Esophagus squamous epithelium (tissue), 4 donors: Measurements from ENCODE around the gene TCN1.

ENCODE experiments used
- CTCF ChIP-seq, 6 experiments: fragments of 450-650 bp in 4 of 6; fragments of 200-600 bp in 2 of 6; sonication (generic) in 2 of 6; IDR thresholded peaks; one replicate each; pipeline ENCODE4 v1.5.1; 2016 to 2019; ENCODE audit warnings: antibody characterized with exemption in 6 of 6, mild to moderate bottlenecking in 4 of 6, moderate library complexity in 4 of 6
- POLR2A ChIP-seq, 4 donors: fragments of 450-650 bp; IDR thresholded peaks; one replicate each; pipeline ENCODE4 v1.6.1; 2017; ENCODE audit warnings: antibody characterized with exemption in 4 of 4, mild to moderate bottlenecking in 4 of 4, moderate library complexity in 3 of 4

- TF ChIP-seq POLR2A (IDR thresholded peaks at IDR 0.05) (no peak), CTCF (IDR thresholded peaks at IDR 0.05) (no peak)
These were observed 4.0 kb downstream of the TCN1 start for GRCh38 chr11:59862252-59862651.
